ENCODE results near the gene CASKIN2. TPM values are rescaled to one million over a fixed set of nuclear protein-coding genes. Genes with fewer than 3 reads are reported as not detected.

CASKIN2 gene
- total and polyA plus RNA-seq, 3 donors from 2014 or later, result 15.6 to 22.6 (median 16.9) TPM

DNA sequence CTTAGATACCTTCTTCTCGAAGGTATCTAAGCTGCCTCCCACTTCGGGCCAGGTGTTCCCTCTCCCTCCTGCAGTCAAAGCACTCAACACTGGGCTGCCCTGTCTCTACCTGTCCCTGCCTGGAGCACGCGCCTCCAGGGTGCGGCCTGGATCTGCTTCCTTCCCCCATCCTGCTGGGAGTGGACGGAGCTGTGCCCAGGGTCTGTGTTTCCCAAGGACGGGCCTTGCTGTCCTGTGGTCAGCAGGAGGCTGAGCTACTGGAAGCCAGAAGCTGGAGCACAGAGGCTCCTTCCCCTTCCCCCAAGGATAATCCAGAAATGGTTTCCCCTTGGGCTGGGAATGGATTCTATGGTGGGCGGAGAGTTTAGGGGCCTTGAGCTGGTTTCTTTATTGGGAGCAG lies 26.9 kb upstream of the CASKIN2 start:
- Histone ChIP-seq H3K36me3 (ENCODE audit: low read depth, missing control alignments) (no peaks in the 10 kb centered on the region), H3K27ac (no peak overlapping the region), H3K9me3 (no peaks in the 10 kb centered on the region), H3K4me1 (no peaks in the 10 kb centered on the region), H3K27me3 (no peaks in the 10 kb centered on the region), H3K4me3 (no peak overlapping the region)
- intact Hi-C loops (cut with DNase I; ENCODE audit: low total_unique reads), result no loop called here
- WGBS, 2 donors, result 93 to 98% methylated on average over 7 to 8 of the region's 8 CpGs
- no peak for DNase-seq
- TF ChIP-seq, protein P1, sequence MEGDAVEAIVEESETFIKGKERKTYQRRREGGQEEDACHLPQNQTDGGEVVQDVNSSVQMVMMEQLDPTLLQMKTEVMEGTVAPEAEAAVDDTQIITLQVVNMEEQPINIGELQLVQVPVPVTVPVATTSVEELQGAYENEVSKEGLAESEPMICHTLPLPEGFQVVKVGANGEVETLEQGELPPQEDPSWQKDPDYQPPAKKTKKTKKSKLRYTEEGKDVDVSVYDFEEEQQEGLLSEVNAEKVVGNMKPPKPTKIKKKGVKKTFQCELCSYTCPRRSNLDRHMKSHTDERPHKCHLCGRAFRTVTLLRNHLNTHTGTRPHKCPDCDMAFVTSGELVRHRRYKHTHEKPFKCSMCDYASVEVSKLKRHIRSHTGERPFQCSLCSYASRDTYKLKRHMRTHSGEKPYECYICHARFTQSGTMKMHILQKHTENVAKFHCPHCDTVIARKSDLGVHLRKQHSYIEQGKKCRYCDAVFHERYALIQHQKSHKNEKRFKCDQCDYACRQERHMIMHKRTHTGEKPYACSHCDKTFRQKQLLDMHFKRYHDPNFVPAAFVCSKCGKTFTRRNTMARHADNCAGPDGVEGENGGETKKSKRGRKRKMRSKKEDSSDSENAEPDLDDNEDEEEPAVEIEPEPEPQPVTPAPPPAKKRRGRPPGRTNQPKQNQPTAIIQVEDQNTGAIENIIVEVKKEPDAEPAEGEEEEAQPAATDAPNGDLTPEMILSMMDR (IDR thresholded peaks at IDR 0.05), result no peak
- TF ChIP-seq POLR2A (IDR thresholded peaks at IDR 0.05), result no peak

DNA sequence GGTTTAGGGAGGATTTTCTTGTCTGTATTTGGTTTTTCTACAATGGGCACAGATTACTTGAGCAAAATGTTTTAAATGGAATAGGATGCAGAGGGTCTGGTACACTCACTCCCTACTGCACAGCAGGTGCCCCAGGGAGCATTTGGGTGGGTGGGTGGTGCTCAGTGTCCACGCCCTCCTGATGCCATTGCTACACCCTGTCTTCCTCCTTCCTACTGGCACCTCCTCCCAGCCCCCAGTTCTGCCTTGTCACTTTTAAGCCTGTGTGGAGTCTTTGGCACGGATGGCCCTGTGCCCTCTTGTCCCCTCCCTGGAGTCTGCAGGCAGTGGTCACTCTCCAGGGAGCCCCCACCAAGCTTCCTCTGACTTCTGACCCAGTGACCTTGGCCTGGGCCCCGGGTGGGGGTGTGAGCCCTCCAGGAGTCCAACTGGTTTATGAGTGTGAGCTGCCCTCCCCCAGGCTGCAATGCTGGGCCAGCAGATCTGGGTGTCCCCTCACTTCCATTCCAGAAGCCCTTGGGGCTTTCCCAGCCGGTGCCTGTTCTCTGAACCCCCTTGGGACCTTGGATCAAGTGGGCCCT lies 25.7 kb upstream of the CASKIN2 start:
- H3K27me3 ChIP-seq, result no peaks in the 10 kb centered on the region
- no peaks in the 10 kb centered on the region for H3K36me3 ChIP-seq (ENCODE audit: low read depth, missing control alignments)
- 60 to 68% methylated on average over 4 of the region's 4 CpGs for WGBS, 2 donors
- H3K4me1 ChIP-seq, result no peaks in the 10 kb centered on the region
- no peak overlapping the region for H3K27ac ChIP-seq
- H3K9me3 ChIP-seq, result no peaks in the 10 kb centered on the region
- intact Hi-C loops (cut with DNase I; ENCODE audit: low total_unique reads), result no loop called here
- TF ChIP-seq POLR2A (IDR thresholded peaks at IDR 0.05), result no peak
- TF ChIP-seq, protein P1 (IDR thresholded peaks at IDR 0.05), result no peak
- no peak overlapping the region for H3K4me3 ChIP-seq
- no peak for DNase-seq

DNA sequence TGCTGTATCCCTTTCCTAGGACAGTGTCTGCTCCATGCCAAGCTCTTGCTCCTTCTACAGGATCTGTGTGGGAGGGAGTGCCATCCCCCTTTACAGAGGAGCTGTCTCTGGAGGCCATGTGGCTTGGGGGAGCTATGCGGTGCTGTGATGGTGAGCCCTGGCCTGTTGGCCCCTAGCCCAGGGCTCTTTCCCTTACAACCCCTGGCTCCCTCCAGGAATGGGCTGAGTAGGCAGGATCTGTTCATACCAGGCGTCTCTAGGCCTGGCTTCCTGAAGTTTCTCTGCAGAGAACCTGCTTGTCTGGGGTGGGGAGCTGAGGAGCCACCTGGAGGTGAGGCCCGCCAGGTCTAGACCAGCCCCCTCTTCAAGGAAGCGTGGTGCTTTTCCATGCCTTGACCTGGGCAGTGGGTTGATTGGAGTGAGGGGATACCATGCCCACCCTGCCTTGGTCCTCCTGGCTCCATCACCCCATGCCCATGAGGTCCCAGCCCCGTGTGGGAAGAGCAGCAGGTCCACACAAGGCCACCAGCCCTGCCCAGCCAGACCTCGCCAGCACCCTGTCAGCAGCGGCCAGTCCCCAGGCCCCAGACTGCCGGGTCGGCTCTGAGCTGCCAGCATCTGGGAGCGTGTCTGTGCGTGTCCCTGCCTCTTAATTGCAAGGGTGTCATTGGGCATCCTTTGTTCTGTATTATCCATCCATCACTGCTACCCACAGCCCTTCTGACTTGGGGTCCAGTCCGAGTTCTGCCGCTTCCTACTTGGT lies 24.8 kb upstream of the CASKIN2 start:
- H3K9me3 ChIP-seq, result no peaks in the 10 kb centered on the region
- intact Hi-C loops (cut with DNase I; ENCODE audit: low total_unique reads), result no loop called here
- no peaks in the 10 kb centered on the region for H3K4me1 ChIP-seq
- 76 to 89% methylated on average over 12 to 13 of the region's 13 CpGs for WGBS, 2 donors
- DNase-seq, result no peak
- H3K36me3 ChIP-seq (ENCODE audit: low read depth, missing control alignments), result no peaks in the 10 kb centered on the region
- no peaks in the 10 kb centered on the region for H3K27me3 ChIP-seq
- no peak overlapping the region for H3K27ac ChIP-seq
- H3K4me3 ChIP-seq, result no peak overlapping the region
- TF ChIP-seq, protein P1 (IDR thresholded peaks at IDR 0.05), result no peak
- no peak for TF ChIP-seq POLR2A (IDR thresholded peaks at IDR 0.05)

DNA sequence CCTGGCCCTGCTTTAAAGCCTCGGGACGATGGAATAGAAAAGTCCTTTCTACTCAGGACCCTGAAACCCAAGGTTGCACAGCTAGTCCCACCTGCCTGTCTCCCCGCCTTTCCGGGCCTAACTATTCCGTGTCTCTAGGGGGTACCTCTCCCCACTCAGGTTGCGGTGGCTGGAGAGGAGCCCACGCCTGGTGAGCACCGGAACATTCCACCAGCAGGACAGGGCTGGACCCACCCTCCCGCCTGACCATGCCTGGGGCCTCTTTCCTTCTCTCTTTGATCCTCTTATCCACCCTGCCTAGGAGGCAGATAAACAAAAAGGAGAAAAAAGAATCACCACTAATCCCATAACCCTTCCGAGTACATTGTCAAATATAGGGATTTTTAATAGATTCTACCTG lies 21.0 kb upstream of the CASKIN2 start:
- no peaks in the 10 kb centered on the region for H3K36me3 ChIP-seq (ENCODE audit: low read depth, missing control alignments)
- no peaks in the 10 kb centered on the region for H3K9me3 ChIP-seq
- H3K4me1 ChIP-seq, result peaks cover 3% of the 10 kb centered on the region
- no peak overlapping the region for H3K27ac ChIP-seq
- no peak for DNase-seq
- intact Hi-C loops (cut with DNase I; ENCODE audit: low total_unique reads), result no loop called here
- H3K4me3 ChIP-seq, result no peak overlapping the region
- WGBS, 2 donors, result 79 to 86% methylated on average over 10 of the region's 10 CpGs
- TF ChIP-seq, protein P1 (IDR thresholded peaks at IDR 0.05), result no peak
- no peak for TF ChIP-seq POLR2A (IDR thresholded peaks at IDR 0.05)
- H3K27me3 ChIP-seq, result no peaks in the 10 kb centered on the region
